Raji (cell line): Measurements from ENCODE around the gene SINHCAF.

Experiments used
- POLR2A ChIP-seq: IDR thresholded peaks from 2 replicates; pipeline ENCODE4 v1.6.1; 2011; ENCODE audit warnings: low read depth, low read length, control low read depth; ENCODE audit not compliant: insufficient read depth

SINHCAF gene, protein sequence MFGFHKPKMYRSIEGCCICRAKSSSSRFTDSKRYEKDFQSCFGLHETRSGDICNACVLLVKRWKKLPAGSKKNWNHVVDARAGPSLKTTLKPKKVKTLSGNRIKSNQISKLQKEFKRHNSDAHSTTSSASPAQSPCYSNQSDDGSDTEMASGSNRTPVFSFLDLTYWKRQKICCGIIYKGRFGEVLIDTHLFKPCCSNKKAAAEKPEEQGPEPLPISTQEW

DNA sequence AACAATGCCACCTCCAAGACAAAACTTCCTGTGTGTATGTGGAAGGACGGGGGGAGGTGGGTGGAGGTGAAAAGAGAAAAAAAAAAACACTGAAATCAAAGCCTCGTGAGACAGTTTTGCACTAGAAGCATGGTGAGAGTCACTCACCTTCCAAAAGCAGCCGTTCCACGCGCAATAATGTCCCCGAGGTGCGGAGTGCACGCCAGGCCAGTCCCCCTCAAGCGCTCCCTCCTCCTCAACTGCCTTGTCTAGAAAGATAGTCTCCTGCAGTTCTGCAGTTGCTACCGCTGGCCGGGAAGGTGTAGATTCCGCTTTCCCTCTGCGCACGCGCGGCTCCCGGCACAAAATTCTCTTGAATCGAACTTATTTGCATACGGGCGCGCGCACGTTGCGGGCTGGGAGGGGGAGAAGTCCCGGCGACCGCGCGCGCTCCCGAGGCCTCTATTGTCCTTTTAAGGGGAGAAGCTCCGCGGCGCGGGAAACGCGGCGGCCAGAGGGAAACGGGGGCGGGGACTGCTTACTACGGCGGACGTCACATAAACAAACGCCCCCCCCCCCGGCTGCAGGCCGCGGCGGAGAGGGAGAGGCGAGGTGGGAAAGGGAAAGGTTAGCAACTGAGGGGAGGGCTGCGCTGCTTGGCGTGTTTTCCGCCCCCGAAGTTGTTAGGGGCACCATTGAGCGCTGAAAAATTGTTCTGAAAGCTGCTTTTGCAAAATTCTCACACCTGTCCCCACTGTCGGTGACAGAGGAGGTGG is at the start of gene SINHCAF:
Gene SINHCAF, minus strand, starts transcription at position 274 of the 755 bp plus-strand sequence. CDS start 27,946 bp downstream, outside the sequence.
- TF ChIP-seq POLR2A: peak; percentile 99

DNA sequence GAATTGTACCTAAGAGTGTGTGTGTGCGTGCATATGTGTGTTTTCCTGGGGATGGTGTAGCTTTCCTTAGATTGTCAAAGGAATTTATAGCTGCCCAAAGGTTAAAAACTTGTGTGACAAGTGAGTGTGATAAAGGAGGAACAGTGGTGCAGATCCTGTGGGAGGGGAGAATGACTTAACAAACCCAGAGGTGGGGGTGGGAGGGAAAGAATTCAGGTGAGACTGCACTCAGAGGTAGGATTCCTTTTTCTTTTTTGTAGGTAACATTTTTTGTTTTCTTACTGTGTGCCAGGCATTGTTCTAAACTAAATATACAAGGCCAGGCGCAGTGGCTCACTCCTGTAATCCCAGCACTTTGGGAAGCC is 45.3 kb upstream of the SINHCAF start:
- TF ChIP-seq POLR2A: no peak

DNA sequence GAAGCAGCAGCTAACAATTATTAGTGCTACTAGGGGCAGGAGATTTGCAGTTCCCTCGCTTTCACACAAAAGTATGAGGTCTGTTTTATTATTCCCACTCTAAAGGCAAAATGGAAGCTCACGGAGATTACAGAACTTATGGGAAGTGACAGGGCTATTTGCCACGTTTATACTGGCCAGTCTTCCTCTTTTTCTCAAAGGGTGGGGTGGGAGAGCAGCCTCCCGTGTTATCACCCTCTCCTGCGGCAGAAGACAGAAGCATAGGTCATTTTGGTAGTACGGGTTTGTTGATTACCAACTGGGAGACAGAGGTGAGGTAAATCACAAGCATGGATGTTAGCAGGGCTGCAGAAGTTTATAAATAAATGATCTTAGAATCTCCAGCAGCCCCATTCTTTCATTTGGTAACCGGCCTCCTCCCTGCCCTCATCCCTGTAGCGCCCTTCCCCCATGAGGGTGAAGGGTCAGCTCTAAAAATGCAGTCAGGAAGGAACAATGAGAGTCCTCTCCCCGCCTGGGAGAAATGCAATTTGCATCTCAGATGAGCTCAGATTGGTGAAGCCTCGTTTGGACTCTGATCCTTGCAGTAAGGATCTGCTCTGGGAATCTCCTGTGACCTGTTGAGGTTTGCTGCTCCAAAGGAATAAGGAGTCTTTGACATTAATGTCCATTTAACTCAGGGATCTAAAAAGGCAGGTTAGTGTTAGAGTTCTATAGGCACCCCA is 44.7 kb upstream of the SINHCAF start:
- TF ChIP-seq POLR2A: no peak

DNA sequence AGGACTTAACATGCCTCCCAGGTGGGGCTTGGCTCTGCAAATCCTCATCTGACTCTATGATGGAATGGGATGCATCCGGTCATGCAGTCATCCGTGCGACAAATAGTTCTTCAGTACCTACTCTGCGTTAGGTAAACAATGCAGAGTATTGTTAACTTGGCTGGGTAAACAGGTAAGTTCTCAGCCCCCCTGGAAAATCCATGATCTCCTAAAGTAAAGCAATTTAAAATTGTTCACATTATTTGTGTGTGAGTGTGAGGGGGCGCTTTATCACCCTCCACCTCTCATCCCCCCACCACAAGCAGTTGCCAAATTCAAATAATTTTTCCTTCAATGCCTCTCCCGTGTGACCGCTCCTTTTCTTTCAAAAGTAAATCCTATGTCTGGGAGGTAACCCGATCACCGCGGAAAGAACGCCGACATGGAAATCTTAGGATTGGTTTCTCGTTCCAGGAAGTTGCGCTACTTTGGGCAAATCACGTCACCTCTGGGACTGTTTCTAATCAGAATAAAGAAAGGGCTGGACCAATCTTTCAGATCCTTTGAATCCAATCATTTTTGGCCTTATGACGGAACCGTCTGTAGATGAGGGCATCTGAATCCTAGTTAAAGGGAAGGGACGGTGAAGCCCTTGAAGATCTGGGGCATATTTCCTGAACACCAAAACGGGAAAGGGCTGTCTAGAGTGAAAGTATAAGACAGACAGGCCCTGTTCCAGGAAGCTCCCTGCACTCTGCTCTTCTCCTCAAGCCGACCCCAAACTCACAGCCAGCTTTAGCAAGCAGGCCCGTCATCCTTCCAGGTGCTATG is 44.0 kb upstream of the SINHCAF start:
- no peak for TF ChIP-seq POLR2A

DNA sequence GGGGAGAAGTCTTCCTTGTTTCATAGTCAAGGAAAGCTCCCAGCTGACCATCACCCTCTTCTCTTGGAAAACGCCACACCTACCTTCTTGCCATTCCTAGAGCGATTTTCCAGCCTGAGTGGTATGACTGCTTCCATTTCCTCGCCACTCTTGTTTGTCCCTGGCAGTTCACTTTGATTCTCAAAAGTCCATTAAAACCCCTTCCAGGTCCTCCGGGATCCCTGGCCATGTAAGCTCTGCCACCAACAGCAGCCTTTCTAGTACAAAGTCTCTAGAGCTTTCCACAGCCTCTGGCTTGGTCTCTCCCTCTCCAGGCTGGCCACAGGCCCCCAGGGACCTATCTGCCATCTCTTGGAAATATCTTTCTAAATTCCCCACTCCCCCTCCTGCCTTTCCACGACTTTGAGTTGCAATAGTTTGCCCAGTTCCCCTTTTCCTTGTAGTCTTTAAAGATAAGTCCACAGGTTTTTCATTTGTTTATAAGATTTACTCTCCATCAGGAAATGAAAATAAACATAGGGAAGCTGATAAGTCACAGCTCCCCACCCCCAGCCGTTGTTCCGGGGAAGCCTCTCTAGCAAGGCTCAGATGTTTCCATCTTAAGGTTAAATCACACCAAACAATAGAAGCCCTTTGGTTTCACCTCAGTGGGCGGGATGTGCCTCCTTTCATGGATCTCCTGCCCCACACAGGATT is 42.9 kb upstream of the SINHCAF start:
- no peak for TF ChIP-seq POLR2A

DNA sequence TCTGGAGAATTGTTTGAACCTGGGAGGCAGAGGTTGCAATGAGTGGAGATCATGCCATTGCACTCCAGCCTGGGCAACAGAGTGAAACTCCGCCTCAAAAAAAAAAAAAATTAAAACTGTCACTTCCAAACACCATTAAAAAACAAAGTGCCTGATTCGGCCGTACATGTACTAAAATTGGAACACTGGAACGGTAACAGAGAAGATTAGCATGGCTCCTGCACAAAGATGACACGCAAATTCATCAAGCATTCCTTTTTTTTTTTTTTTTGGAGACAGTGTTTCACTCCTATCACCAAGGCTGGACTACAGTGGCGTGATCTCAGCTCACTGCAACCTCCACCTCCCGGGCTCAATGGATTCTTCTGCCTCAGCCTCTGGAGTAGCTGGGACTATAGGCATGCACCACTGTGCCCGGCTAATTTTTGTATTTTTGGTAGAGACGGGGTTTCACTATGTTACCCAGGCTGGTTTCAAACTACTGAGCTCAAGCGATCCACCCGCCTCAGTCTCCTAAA is 40.2 kb upstream of the SINHCAF start:
- no peak for TF ChIP-seq POLR2A

DNA sequence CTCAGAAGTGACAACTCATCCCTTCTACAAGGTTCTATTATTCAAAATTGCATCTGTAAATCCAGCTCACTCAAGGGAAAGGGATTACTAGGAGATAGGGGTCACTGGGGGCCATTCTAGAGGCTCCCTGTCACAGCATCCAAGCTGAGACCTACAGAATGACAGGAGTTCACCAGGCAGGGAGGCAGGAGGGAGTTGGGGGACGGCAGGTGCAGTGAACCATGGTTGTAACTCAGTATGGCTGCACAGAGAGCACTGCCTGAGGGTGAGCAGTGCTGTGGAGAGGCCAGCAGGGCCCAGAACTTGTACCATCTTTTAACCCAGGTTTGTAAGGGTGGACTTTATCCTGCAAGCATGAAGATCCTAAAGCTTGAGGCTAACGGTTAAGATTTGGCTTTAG is 37.9 kb upstream of the SINHCAF start:
- TF ChIP-seq POLR2A: no peak

DNA sequence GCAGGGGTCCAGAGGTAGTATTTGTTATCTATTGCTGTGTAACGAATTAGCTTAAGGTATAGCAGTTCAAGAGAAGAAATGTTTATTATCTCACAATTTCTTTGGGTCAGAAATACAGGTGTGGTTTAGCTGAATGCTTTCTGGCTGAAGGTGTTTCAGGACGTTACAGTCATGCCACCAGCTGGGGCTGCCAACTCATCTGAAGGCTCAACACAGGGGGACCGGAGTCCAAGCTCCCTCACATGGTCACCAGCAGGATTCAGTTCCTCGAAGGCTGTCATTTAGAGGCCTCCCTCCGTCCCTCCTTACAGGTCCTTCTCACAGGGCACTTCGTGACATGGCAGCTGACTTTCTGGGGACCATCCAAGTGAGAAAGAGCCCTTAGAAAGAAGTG is 37.5 kb upstream of the SINHCAF start:
- TF ChIP-seq POLR2A: no peak

DNA sequence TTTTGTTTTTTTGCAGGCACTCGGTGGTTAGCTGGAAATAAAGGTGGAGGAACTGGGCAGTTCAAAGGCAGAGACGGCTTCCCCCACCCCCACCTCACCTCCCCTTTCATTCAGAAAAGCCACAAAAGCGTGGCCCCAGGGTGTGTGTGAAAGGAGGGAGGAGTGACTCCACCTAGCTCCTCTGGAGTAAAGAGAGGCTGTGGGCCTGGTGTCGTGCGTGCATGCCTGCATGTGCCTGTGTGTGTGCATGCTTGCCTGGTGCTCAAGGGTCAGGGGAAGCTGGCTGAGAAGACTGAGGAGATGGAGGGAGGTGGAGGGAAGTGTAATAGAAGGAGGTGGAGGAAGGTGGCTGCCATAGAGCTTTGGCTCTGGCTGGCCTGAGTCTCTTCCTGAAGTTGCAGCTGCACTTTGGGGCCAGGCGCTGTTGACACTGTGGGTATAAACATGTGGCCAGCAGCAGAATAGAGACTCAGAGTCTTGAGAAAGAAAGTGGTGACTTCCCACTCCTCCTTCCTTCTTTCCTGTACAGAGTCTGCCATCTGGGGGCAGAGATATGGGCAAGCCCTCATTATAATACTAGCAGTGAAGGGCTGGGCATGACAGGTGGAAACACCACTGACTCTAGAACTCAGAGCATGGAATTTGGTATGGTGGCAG is 36.9 kb upstream of the SINHCAF start:
- no peak for TF ChIP-seq POLR2A

DNA sequence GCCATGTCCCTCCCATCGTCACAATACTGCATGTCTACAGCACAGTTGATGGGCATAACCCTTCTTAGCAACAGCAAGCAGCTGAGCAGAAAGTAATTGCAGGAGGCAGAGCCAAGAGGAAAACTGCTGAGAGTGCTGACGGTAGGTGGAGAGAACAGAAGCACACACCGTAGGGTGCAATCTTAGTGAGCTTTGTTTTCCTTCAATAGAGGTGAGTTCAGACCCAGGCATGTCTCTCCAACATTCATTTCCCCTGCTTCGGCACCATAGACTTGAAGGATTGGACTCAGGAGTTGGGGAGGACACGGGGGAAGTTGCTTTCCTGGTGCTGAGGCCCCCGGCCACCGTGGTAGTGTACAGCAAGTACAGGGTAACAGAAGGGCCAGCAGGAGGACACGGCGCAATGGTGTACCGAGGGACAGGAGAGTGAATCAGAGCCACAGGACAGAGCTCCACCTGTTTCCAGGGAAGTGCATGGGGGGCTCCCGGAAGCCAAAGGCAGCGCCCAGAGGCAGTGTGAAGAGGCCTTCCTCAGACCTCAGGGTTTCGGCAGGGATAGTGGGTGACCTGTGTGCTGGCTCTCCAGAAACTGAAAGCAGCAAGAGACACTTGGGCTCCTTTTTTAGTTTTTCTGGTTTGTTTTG is 36.3 kb upstream of the SINHCAF start:
- no peak for TF ChIP-seq POLR2A

DNA sequence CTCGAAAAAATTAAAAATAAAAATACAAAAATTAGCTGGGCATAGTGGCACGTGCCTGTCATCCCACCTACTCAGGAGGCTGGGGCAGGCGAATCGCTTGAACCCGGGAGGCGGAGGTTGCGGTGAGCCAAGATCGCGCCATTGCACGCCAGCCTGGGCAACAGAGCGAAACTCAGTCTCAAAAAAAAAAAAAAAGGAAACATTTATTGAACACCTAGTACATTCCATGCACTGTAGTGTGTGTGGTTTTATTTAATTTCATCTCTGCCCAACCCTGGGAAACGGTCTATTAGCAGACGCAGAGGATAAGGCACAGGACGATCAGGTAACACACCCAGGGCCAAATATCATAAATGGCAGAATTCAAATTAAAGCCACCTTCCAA is 35.8 kb upstream of the SINHCAF start:
- TF ChIP-seq POLR2A: no peak

DNA sequence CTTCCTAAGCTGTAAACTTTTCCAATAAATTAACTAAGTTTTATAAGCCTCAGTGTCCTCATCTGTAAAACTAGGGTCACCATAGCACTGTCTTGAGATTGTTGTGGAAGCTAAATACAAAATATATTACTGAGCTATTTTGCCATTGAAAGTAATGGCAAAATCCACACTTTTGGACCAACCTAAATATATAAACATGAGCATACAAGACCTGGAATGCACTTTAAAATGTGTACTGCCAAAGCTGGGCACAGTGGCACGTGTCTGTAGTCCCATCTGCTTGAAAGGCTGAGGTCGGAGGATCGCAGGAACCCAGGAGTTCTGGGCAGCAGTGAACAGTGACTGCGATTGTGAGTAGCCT is 29.8 kb upstream of the SINHCAF start:
- TF ChIP-seq POLR2A: no peak

DNA sequence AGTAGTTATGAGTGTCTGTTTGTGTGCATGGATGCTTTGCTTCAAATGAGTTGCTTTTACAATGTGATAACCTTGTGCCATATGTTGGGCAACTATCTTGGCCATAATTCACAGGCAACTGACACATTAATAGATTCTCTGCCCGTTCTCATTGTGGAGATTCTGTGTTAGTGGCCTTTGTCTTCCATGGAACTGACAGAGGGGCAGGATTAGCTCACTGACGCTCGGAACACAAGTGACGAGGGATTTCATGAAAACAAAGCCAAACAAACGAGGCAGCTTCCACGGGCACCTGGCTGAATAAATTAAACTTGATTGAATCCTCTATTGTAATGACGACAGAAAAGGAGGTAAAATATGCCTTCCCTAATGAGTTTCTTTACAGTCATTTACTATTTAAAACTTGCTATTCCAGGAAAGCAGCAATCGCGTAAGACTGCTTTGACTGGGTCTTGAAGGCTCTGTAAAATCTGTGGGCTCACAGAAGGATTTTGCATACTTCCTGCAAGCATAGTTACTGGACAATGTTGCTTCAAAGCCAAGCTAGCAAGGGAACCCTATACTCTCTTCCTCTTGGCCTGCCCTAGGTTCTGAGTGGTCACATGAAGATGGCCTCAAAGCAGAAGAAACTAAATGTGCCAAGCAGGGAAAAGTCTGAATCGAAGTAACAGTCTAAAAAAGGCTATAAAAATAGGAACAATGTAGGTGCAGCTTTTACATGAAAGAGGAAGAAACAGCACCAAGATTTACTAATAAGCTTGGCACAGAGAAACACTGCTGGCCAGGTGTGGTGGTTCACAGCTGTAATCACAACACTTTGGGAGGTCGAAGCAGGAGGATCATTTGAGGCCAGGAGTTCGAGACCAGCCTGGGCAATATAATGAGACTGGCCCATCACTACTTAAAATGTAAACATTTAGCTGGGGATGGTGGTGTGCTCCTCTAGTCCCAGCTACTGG is 28.1 kb upstream of the SINHCAF start:
- no peak for TF ChIP-seq POLR2A

DNA sequence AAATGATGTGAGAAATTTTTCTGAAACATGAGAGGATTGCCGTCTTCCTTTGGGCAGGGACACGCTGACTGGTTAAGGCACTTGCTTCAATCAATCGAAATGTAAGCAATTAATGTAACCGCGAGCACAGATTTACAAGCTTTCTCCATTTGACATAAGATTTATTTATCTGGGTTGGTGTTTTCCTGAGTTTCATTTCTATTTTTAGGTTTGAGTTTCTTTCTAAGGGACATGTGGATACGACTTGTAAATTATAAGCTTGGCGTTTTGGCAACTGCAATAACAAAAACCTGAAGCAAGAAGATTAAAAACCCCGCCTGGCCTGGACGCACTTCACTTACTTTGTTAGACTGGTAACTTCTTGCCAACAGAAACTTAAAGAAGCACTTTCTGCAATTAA is 20.3 kb upstream of the SINHCAF start:
- no peak for TF ChIP-seq POLR2A
